ENCODE measurements around the gene HYCC1.
A peak's percentile ranks its signal among the peaks of the same experiment; 100 is the strongest.

The HYCC1 gene

DNA sequence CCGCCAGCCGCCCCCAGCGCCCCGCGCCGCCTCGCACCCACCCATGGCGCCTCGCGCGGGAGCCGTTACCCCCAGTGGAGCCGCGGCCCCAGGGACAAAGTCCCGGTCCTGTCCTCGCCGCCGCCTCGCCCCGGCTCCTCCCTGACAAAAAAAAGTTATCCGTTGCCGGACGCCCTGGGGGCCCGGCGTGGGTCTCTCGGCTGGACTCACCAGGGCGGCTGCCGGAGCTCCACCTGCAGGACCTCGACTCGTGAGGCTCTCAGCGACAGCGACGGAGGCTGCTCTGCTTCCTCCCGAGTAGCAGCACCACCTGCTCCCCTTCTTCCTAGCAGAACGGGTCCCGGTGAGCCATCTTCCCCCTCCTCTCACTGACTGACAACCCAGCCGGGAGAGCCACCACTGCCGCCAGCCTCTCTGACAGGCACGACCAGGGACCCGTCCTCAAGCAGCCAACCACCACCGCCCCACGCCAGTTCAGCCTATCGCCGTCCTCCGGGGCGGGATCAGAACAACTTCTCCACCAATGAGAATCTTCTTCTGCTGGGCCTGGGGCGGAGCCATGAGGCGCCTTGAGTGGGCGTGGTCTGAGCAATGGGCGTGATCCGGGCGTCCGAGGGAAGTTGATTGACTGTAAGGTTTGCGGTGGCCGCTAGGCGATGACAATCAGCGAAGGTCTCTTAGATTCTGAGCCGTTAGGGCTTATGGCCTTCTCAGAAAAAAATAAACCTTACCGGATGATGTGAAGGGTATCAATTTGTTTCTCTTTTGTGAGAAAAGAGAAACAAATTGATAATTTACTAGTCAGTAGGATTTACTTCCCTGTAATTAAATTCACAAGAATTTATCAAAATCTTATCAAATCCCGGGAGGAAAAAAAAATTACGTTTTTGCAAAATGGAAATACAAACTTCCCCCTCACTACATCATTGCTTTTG lies at the start of gene HYCC1:
Gene HYCC1 (minus strand): TSS at position 416 of the 935 bp plus-strand sequence. CDS start 23,019 bp downstream, outside the sequence.
- Histone ChIP-seq H3K4me1 (ENCODE audit: insufficient read depth, low read length, severe bottlenecking) (peaks cover 39% of the 10 kb centered on the region), H3K27me3 (ENCODE audit: insufficient read depth, low read length) (no peaks in the 10 kb centered on the region)

DNA sequence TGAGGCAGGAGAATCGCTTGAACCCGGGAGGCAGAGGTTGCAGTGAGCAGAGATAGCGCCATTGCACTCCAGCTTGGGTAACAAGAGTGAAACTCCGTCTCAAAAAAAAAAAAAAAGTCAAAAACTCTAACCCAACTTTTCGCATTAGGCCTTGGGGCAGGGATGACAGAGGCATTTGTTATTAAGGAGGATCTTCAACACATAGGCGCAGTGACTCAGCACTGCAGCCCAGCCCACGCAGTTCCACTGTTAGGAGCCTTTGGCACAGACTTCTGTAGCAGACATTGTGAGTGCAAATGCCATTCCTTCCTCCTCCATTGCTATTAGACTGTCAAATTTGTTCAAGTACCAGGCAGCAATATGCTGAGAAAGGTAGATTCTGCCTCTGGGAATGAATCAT lies 48.5 kb upstream of the HYCC1 start:
- Histone ChIP-seq H3K36me3 (ENCODE audit: insufficient read depth, low read length) (no peaks in the 10 kb centered on the region), H3K27me3 (ENCODE audit: insufficient read depth, low read length) (no peaks in the 10 kb centered on the region), H3K9me2 (ENCODE audit: low read depth, low read length) (no peaks in the 10 kb centered on the region), H4K20me1 (ENCODE audit: insufficient read depth, low read length) (no peaks in the 10 kb centered on the region), H2AFZ (ENCODE audit: low read length) (no peak overlapping the region), H3K27ac (ENCODE audit: low read depth, low read length, poor library complexity, severe bottlenecking) (no peak overlapping the region), H3K4me3 (ENCODE audit: low read depth, low read length, poor library complexity, severe bottlenecking) (no peak overlapping the region), H3K4me2 (ENCODE audit: low read length) (no peak overlapping the region), H3K4me1 (ENCODE audit: insufficient read depth, low read length, severe bottlenecking) (no peaks in the 10 kb centered on the region), H3K9me3 (ENCODE audit: low read length) (no peaks in the 10 kb centered on the region), H3K9ac (ENCODE audit: low read length) (no peak overlapping the region), H3F3A (ENCODE audit: insufficient read depth, low read length) (no peaks in the 10 kb centered on the region), H3K79me2 (ENCODE audit: insufficient read depth, low read length) (no peaks in the 10 kb centered on the region)
- TF ChIP-seq, protein P1, sequence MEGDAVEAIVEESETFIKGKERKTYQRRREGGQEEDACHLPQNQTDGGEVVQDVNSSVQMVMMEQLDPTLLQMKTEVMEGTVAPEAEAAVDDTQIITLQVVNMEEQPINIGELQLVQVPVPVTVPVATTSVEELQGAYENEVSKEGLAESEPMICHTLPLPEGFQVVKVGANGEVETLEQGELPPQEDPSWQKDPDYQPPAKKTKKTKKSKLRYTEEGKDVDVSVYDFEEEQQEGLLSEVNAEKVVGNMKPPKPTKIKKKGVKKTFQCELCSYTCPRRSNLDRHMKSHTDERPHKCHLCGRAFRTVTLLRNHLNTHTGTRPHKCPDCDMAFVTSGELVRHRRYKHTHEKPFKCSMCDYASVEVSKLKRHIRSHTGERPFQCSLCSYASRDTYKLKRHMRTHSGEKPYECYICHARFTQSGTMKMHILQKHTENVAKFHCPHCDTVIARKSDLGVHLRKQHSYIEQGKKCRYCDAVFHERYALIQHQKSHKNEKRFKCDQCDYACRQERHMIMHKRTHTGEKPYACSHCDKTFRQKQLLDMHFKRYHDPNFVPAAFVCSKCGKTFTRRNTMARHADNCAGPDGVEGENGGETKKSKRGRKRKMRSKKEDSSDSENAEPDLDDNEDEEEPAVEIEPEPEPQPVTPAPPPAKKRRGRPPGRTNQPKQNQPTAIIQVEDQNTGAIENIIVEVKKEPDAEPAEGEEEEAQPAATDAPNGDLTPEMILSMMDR (IDR thresholded peaks at IDR 0.05; ENCODE audit: low read length): no peak
- no peak for TF ChIP-seq EZH2 (IDR thresholded peaks at IDR 0.05; ENCODE audit: borderline replicate concordance, low read length)

More for the DNA sequence above, at the start of gene HYCC1:
- H2AFZ ChIP-seq (ENCODE audit: low read length): peak within 1 kb of the TSS; percentile 79
- no peaks in the 10 kb centered on the region for H4K20me1 ChIP-seq (ENCODE audit: insufficient read depth, low read length)
- H3K4me3 ChIP-seq (ENCODE audit: low read depth, low read length, poor library complexity, severe bottlenecking): peak within 1 kb of the TSS; percentile 83
- H3K27ac ChIP-seq (ENCODE audit: low read depth, low read length, poor library complexity, severe bottlenecking): peak within 1 kb of the TSS; percentile 8
- no peaks in the 10 kb centered on the region for H3K79me2 ChIP-seq (ENCODE audit: insufficient read depth, low read length)
- H3K36me3 ChIP-seq (ENCODE audit: insufficient read depth, low read length): no peaks in the 10 kb centered on the region
- H3K9ac ChIP-seq (ENCODE audit: low read length): peak within 1 kb of the TSS; percentile 73
- no peaks in the 10 kb centered on the region for H3F3A ChIP-seq (ENCODE audit: insufficient read depth, low read length)
- H3K9me2 ChIP-seq (ENCODE audit: low read depth, low read length): no peaks in the 10 kb centered on the region
- H3K4me2 ChIP-seq (ENCODE audit: low read length): peak within 1 kb of the TSS; percentile 97
- TF ChIP-seq, protein P1 (IDR thresholded peaks at IDR 0.05; ENCODE audit: low read length): peak; percentile 58
- no peak for TF ChIP-seq EZH2 (IDR thresholded peaks at IDR 0.05; ENCODE audit: borderline replicate concordance, low read length)
- no peaks in the 10 kb centered on the region for H3K9me3 ChIP-seq (ENCODE audit: low read length)

DNA sequence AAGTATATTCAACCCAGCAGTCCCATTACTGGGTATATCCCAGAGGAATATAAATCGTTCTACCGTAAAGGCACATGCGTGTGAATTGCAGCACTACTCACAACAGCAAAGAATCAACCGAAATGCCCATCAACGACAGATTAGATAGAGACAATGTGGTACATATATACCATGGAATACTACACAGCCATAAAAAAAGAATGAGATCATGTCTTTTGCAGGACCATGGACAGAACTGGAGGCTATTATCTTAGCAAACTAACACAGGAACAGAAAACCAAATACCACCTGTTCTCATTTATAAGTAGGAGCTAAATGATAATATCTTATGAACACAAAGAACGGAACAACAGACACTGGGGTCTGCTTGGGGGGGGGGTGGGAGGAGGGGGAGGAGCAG lies 47.4 kb upstream of the HYCC1 start:
- H3K36me3 ChIP-seq (ENCODE audit: insufficient read depth, low read length): no peaks in the 10 kb centered on the region
- H3K9ac ChIP-seq (ENCODE audit: low read length): no peak overlapping the region
- H3K27ac ChIP-seq (ENCODE audit: low read depth, low read length, poor library complexity, severe bottlenecking): no peak overlapping the region
- H3F3A ChIP-seq (ENCODE audit: insufficient read depth, low read length): no peaks in the 10 kb centered on the region
- no peak overlapping the region for H2AFZ ChIP-seq (ENCODE audit: low read length)
- H3K4me2 ChIP-seq (ENCODE audit: low read length): no peak overlapping the region
- no peaks in the 10 kb centered on the region for H3K27me3 ChIP-seq (ENCODE audit: insufficient read depth, low read length)
- H3K79me2 ChIP-seq (ENCODE audit: insufficient read depth, low read length): no peaks in the 10 kb centered on the region
- no peaks in the 10 kb centered on the region for H3K4me1 ChIP-seq (ENCODE audit: insufficient read depth, low read length, severe bottlenecking)
- no peak overlapping the region for H3K4me3 ChIP-seq (ENCODE audit: low read depth, low read length, poor library complexity, severe bottlenecking)
- no peaks in the 10 kb centered on the region for H3K9me3 ChIP-seq (ENCODE audit: low read length)
- no peak for TF ChIP-seq EZH2 (IDR thresholded peaks at IDR 0.05; ENCODE audit: borderline replicate concordance, low read length)
- TF ChIP-seq, protein P1 (IDR thresholded peaks at IDR 0.05; ENCODE audit: low read length): no peak
- H3K9me2 ChIP-seq (ENCODE audit: low read depth, low read length): no peaks in the 10 kb centered on the region
- no peaks in the 10 kb centered on the region for H4K20me1 ChIP-seq (ENCODE audit: insufficient read depth, low read length)
